Measurements from ENCODE around the gene FUT7. TPM values are rescaled to one million over a fixed set of nuclear protein-coding genes. Genes with fewer than 3 reads are reported as not detected.

The FUT7 gene
- total and polyA plus RNA-seq, 2 of the 13 experiments (the other 11 are each of a cell fraction or from before 2014, with no cell fraction given) = 0.05 TPM; not detected in 1

GRCh38 chr9:137054932-137055384 lies 23.1 kb upstream of the FUT7 start (continued):
- TF ChIP-seq ZNF749 (CRISPR knock-in tag; IDR thresholded peaks at IDR 0.05; ENCODE audit: borderline replicate concordance) = no peak
- no peak for TF ChIP-seq ZNF850 (CRISPR knock-in tag; conservative IDR thresholded peaks at IDR 0.05)
- no peak for TF ChIP-seq HNRNPLL (IDR thresholded peaks at IDR 0.05; ENCODE audit: low read depth, low read length, poor library complexity, severe bottlenecking)
- TF ChIP-seq BRD4 (CRISPR knock-in tag; IDR thresholded peaks at IDR 0.05) = no peak
- TF ChIP-seq TFAP4 (IDR thresholded peaks at IDR 0.05; ENCODE audit: borderline replicate concordance, low read depth) = no peak
- TF ChIP-seq ZNF788 (CRISPR knock-in tag; IDR thresholded peaks at IDR 0.05; ENCODE audit: borderline replicate concordance) = no peak
- TF ChIP-seq ZNF766 (CRISPR knock-in tag; IDR thresholded peaks at IDR 0.05; ENCODE audit: borderline replicate concordance) = no peak
- no peak for TF ChIP-seq ZNF34 (CRISPR knock-in tag; IDR thresholded peaks at IDR 0.05; ENCODE audit: borderline replicate concordance)
- TF ChIP-seq FIP1L1 (IDR thresholded peaks at IDR 0.05; ENCODE audit: borderline replicate concordance, insufficient read depth, low read depth, low read length) = no peak
- TF ChIP-seq HMG20A (CRISPR knock-in tag; IDR thresholded peaks at IDR 0.05; ENCODE audit: borderline replicate concordance) = no peak
- TF ChIP-seq PHF20 (CRISPR knock-in tag; IDR thresholded peaks at IDR 0.05) = 0 out of 2 replicates have a peak, but pooled peaks have one; percentile 3
- TF ChIP-seq, protein P1, sequence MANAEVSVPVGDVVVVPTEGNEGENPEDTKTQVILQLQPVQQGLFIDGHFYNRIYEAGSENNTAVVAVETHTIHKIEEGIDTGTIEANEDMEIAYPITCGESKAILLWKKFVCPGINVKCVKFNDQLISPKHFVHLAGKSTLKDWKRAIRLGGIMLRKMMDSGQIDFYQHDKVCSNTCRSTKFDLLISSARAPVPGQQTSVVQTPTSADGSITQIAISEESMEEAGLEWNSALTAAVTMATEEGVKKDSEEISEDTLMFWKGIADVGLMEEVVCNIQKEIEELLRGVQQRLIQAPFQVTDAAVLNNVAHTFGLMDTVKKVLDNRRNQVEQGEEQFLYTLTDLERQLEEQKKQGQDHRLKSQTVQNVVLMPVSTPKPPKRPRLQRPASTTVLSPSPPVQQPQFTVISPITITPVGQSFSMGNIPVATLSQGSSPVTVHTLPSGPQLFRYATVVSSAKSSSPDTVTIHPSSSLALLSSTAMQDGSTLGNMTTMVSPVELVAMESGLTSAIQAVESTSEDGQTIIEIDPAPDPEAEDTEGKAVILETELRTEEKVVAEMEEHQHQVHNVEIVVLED (CRISPR knock-in tag; IDR thresholded peaks at IDR 0.05; ENCODE audit: borderline replicate concordance) = no peak
- no peak for TF ChIP-seq YEATS2 (CRISPR knock-in tag; IDR thresholded peaks at IDR 0.05; ENCODE audit: borderline replicate concordance)
- no peak for TF ChIP-seq ZNF543 (CRISPR knock-in tag; IDR thresholded peaks at IDR 0.05)
- no peak for TF ChIP-seq ZNF775 (CRISPR knock-in tag; IDR thresholded peaks at IDR 0.05; ENCODE audit: borderline replicate concordance)
- 0 out of 2 replicates have a peak, but pooled peaks have one; percentile 15 for TF ChIP-seq PPARG (CRISPR knock-in tag; conservative IDR thresholded peaks at IDR 0.05)
- no peak for TF ChIP-seq RAD21 (CRISPR knock-in tag; IDR thresholded peaks at IDR 0.05)
- TF ChIP-seq ZNF317 (CRISPR knock-in tag; IDR thresholded peaks at IDR 0.05) = no peak
- peak; percentile 9; the same call in 1 of the 2 replicates for TF ChIP-seq ARID5B (CRISPR knock-in tag; IDR thresholded peaks at IDR 0.05)
- TF ChIP-seq, protein P2, sequence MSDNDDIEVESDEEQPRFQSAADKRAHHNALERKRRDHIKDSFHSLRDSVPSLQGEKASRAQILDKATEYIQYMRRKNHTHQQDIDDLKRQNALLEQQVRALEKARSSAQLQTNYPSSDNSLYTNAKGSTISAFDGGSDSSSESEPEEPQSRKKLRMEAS (IDR thresholded peaks at IDR 0.05) = peak; percentile 80
- no peak for TF ChIP-seq ZFYVE20 (CRISPR knock-in tag; IDR thresholded peaks at IDR 0.05; ENCODE audit: borderline replicate concordance, low read depth)
- TF ChIP-seq ZMYM2 (CRISPR knock-in tag; IDR thresholded peaks at IDR 0.05) = no peak
- no peak for TF ChIP-seq ZBTB46 (CRISPR knock-in tag; IDR thresholded peaks at IDR 0.05; ENCODE audit: borderline replicate concordance)
